Activated T-cell treated with anti-CD3 and anti-CD28 coated beads, Interleukin-2, amount 50 U/mL, for 24 hours (primary cell): Measurements from ENCODE around the gene C1orf174.
A peak's percentile ranks its signal among the peaks of the same experiment; 100 is the strongest.

Experiments used
- DNase-seq: peaks from one replicate; pipeline ENCODE4 v3.0.0-alpha.2; 2020
- H3K27ac Mint-ChIP-seq: 2 replicates; pipeline ENCODE4 v1.8.0; 2020; ENCODE audit warnings: mild to moderate bottlenecking, mixed read lengths
- H3K27me3 Mint-ChIP-seq: 2 replicates; pipeline ENCODE4 v1.8.0; 2020; ENCODE audit warnings: mixed read lengths
- H3K36me3 Mint-ChIP-seq: 2 replicates; pipeline ENCODE4 v1.8.0; 2020; ENCODE audit warnings: low read depth, mixed read lengths
- H3K4me1 Mint-ChIP-seq: 2 replicates; pipeline ENCODE4 v1.8.0; 2020; ENCODE audit warnings: low read depth, mixed read lengths
- H3K4me3 Mint-ChIP-seq: 2 replicates; pipeline ENCODE4 v1.8.0; 2020; ENCODE audit warnings: mild to moderate bottlenecking, moderate library complexity, mixed read lengths
- H3K9me3 Mint-ChIP-seq: 2 replicates; pipeline ENCODE4 v1.8.0; 2020; ENCODE audit warnings: mixed read lengths

The C1orf174 gene

GRCh38 chr1:3900150-3900968 is at the start of gene C1orf174:
C1orf174 (minus strand) TSS chr1:3900272; CDS start chr1:3900186, 86 bp downstream.
- peak within 1 kb of the TSS; percentile 92 for H3K4me3 Mint-ChIP-seq
- H3K27me3 Mint-ChIP-seq = no peaks in the 10 kb centered on the region
- H3K4me1 Mint-ChIP-seq = peaks cover 62% of the 10 kb centered on the region
- H3K27ac Mint-ChIP-seq = peak within 1 kb of the TSS; percentile 99
- peaks cover 9% of the 10 kb centered on the region for H3K9me3 Mint-ChIP-seq
- DNase-seq = peak; percentile 94
- peaks cover 42% of the 10 kb centered on the region for H3K36me3 Mint-ChIP-seq

GRCh38 chr1:3948344-3948743 is 48.3 kb upstream of the C1orf174 start:
- H3K4me1 Mint-ChIP-seq = no peaks in the 10 kb centered on the region

GRCh38 chr1:3945916-3946840 is 46.1 kb upstream of the C1orf174 start:
- Mint-ChIP-seq H3K27ac (no peak overlapping the region), H3K4me3 (no peak overlapping the region), H3K9me3 (no peaks in the 10 kb centered on the region), H3K27me3 (peaks cover 27% of the 10 kb centered on the region), H3K36me3 (no peaks in the 10 kb centered on the region), H3K4me1 (no peaks in the 10 kb centered on the region)
- no peak for DNase-seq

More at GRCh38 chr1:3948344-3948743, 48.3 kb upstream of the C1orf174 start:
- Mint-ChIP-seq H3K9me3 (no peaks in the 10 kb centered on the region), H3K27me3 (peaks cover 42% of the 10 kb centered on the region), H3K4me3 (no peak overlapping the region), H3K36me3 (no peaks in the 10 kb centered on the region), H3K27ac (no peak overlapping the region)
- no peak for DNase-seq

GRCh38 chr1:3945222-3945621 is 45.1 kb upstream of the C1orf174 start:
- no peak for DNase-seq
- Mint-ChIP-seq H3K4me3 (no peak overlapping the region), H3K27me3 (peaks cover 27% of the 10 kb centered on the region), H3K4me1 (no peaks in the 10 kb centered on the region), H3K9me3 (no peaks in the 10 kb centered on the region), H3K36me3 (no peaks in the 10 kb centered on the region), H3K27ac (no peak overlapping the region)

- H3K9me3 Mint-ChIP-seq = no peaks in the 10 kb centered on the region
- peaks cover 27% of the 10 kb centered on the region for H3K27me3 Mint-ChIP-seq
- DNase-seq = no peak
- H3K27ac Mint-ChIP-seq = no peak overlapping the region
- H3K4me3 Mint-ChIP-seq = no peak overlapping the region
- no peaks in the 10 kb centered on the region for H3K4me1 Mint-ChIP-seq
- H3K36me3 Mint-ChIP-seq = no peaks in the 10 kb centered on the region
Measured at GRCh38 chr1:3944578-3945125, 44.6 kb upstream of the C1orf174 start.

- H3K27ac Mint-ChIP-seq = no peak overlapping the region
Measured at GRCh38 chr1:3943806-3944577, 43.9 kb upstream of the C1orf174 start.

GRCh38 chr1:3943123-3943431 is 43.0 kb upstream of the C1orf174 start:
- H3K9me3 Mint-ChIP-seq = peaks cover 5% of the 10 kb centered on the region
- H3K27ac Mint-ChIP-seq = no peak overlapping the region
- no peaks in the 10 kb centered on the region for H3K36me3 Mint-ChIP-seq
- peaks cover 25% of the 10 kb centered on the region for H3K27me3 Mint-ChIP-seq
- no peak for DNase-seq
- no peaks in the 10 kb centered on the region for H3K4me1 Mint-ChIP-seq
- no peak overlapping the region for H3K4me3 Mint-ChIP-seq

More at GRCh38 chr1:3943806-3944577, 43.9 kb upstream of the C1orf174 start:
- Mint-ChIP-seq H3K27me3 (peaks cover 25% of the 10 kb centered on the region), H3K36me3 (no peaks in the 10 kb centered on the region), H3K9me3 (no peaks in the 10 kb centered on the region), H3K4me1 (no peaks in the 10 kb centered on the region), H3K4me3 (no peak overlapping the region)
- DNase-seq = no peak

- no peaks in the 10 kb centered on the region for H3K4me1 Mint-ChIP-seq
- no peak overlapping the region for H3K4me3 Mint-ChIP-seq
- H3K27ac Mint-ChIP-seq = no peak overlapping the region
- DNase-seq = no peak
- H3K9me3 Mint-ChIP-seq = peaks cover 8% of the 10 kb centered on the region
- peaks cover 20% of the 10 kb centered on the region for H3K27me3 Mint-ChIP-seq
- H3K36me3 Mint-ChIP-seq = no peaks in the 10 kb centered on the region
Measured at GRCh38 chr1:3942416-3943122, 42.5 kb upstream of the C1orf174 start.

GRCh38 chr1:3940754-3941345 is 40.8 kb upstream of the C1orf174 start:
- H3K9me3 Mint-ChIP-seq = peaks cover 13% of the 10 kb centered on the region
- no peak for DNase-seq
- H3K4me3 Mint-ChIP-seq = no peak overlapping the region
- no peak overlapping the region for H3K27ac Mint-ChIP-seq
- no peaks in the 10 kb centered on the region for H3K36me3 Mint-ChIP-seq
- H3K4me1 Mint-ChIP-seq = no peaks in the 10 kb centered on the region
- H3K27me3 Mint-ChIP-seq = peaks cover 18% of the 10 kb centered on the region

- peaks cover 18% of the 10 kb centered on the region for H3K27me3 Mint-ChIP-seq
- no peaks in the 10 kb centered on the region for H3K36me3 Mint-ChIP-seq
- peaks cover 13% of the 10 kb centered on the region for H3K9me3 Mint-ChIP-seq
- H3K4me1 Mint-ChIP-seq = no peaks in the 10 kb centered on the region
- H3K27ac Mint-ChIP-seq = no peak overlapping the region
- no peak for DNase-seq
- no peak overlapping the region for H3K4me3 Mint-ChIP-seq
Measured at GRCh38 chr1:3940081-3940753, 40.1 kb upstream of the C1orf174 start.

- no peaks in the 10 kb centered on the region for H3K4me1 Mint-ChIP-seq
- H3K27me3 Mint-ChIP-seq = peaks cover 18% of the 10 kb centered on the region
- no peak overlapping the region for H3K4me3 Mint-ChIP-seq
- no peak overlapping the region for H3K27ac Mint-ChIP-seq
- no peaks in the 10 kb centered on the region for H3K36me3 Mint-ChIP-seq
- H3K9me3 Mint-ChIP-seq = peaks cover 13% of the 10 kb centered on the region
- no peak for DNase-seq
Measured at GRCh38 chr1:3939242-3940080, 39.4 kb upstream of the C1orf174 start.

GRCh38 chr1:3932156-3932919 is 32.3 kb upstream of the C1orf174 start:
- Mint-ChIP-seq H3K4me3 (no peak overlapping the region), H3K4me1 (no peaks in the 10 kb centered on the region), H3K9me3 (peaks cover 11% of the 10 kb centered on the region), H3K27me3 (peaks cover 11% of the 10 kb centered on the region), H3K36me3 (no peaks in the 10 kb centered on the region), H3K27ac (no peak overlapping the region)
- no peak for DNase-seq
